NB4 (cell line): Measurements from ENCODE around the gene MMD.

Experiments
- CTCF ChIP-seq: IDR thresholded peaks from one replicate; pipeline ENCODE4 v1.5.1; 2012; ENCODE audit warnings: low read depth, low read length
- POLR2A ChIP-seq: IDR thresholded peaks from 2 replicates; pipeline ENCODE4 v1.6.1; 2011; ENCODE audit warnings: mild to moderate bottlenecking; ENCODE audit not compliant: insufficient read length; ENCODE audit errors: extremely low read depth
- TF ChIP-seq, protein P1 (sequence below): IDR thresholded peaks from 2 replicates; pipeline ENCODE4 v1.6.1; 2011; ENCODE audit warnings: low read depth, low read length

DNA sequence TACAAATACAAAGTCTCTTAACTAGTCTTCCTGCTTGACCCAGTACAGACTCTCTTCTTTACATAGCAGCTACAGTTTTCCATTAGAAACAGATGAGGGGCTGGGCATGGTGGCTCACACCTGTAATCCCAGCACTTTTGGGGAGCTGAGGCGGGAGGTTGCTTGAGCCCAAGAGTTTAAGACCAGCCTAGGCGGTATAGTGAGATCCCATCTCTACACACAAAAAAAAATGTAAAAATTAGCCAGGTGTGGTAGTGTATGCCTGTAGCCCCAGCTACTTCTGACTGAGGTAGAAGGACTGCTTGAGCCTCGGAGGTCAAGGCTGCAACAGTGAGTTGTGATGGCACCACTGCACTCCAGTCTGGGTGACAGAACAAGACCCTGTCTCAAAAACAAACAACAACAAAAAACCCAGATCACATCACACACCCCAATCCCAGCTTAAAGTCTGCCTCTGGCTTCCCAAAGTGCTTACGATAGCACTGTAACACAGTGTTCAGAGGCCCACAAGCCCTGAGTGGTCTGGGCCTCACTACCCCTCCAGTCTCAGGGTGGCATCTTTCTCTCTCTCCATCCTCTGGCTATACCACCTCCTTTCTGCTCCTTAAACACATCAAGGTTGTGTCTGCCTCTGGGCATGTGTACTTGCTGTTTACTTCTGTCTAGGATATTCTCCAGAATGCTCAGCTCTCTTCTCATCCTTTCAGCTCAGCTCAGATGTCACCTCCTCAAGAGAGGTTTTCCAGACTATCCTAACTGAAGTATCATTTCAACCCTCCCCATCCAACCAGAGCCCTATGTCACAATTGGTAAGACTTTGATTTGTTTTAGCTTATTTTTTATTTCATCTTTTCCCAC is 4.0 kb downstream of the MMD start:
- TF ChIP-seq POLR2A = no peak
- no peak for TF ChIP-seq CTCF
- TF ChIP-seq, protein P1, sequence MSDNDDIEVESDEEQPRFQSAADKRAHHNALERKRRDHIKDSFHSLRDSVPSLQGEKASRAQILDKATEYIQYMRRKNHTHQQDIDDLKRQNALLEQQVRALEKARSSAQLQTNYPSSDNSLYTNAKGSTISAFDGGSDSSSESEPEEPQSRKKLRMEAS = no peak
